GM18502 (cell line): ENCODE data around the gene WNT7A.
"Not testable (repeated sequence)": the region's sequence is repeated elsewhere in the genome, so short reads cannot be mapped to it uniquely, and the experiment has no call there.

ENCODE experiments used
- ATAC-seq: cut with Tn5 transposase; IDR thresholded peaks from one replicate; pipeline ENCODE4 v1.9.1; 2021; ENCODE audit warnings: mild to moderate bottlenecking; ENCODE audit not compliant: unreplicated experiment, poor library complexity

Gene WNT7A

DNA sequence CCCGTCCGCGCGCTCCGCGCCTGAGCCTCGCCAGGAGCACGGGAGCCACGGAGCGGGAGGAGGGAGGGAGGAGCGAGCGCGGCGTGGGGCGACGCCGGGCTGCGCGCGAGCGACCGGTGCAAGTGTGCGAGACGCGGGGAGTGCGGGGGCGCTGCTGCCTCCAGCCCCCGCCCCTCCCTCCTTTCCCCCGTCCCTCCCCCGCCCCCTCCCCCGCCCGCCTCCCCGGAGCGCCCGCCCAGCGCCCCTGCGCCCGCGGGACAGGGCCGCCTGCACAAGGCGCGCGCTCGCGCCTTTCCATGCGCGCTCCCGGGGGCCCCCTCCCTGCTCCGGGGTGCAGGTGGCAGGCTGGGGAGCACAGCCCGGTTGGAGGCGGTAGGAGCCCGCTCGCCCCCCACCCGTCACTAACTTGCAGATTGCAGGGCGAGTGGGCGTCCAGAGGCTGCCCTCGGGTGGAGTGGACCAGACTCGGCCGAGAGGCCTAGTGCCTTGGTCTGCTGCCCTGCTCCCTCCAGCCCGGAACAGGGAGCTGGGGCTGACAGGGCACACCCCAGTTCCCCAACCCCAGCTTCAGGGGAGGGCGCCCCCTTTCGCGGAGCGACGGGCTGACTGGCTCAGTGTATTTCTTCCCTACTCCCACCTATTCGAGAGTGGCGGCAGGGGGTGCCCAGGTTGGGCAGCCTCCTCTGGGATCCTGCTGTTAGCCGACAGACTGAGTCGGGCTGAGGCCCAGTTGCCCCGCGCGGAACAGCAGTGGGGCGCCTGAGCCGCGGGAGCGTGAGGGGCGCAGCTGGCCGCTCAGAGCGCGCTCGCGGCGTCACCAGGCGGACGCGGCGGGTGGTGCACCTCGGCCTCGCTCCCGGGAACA, at the start of gene WNT7A:
WNT7A (minus strand) TSS at position 126 of the 865 bp plus-strand sequence. CDS start 255 bp downstream, outside the sequence.
- no peak for ATAC-seq

DNA sequence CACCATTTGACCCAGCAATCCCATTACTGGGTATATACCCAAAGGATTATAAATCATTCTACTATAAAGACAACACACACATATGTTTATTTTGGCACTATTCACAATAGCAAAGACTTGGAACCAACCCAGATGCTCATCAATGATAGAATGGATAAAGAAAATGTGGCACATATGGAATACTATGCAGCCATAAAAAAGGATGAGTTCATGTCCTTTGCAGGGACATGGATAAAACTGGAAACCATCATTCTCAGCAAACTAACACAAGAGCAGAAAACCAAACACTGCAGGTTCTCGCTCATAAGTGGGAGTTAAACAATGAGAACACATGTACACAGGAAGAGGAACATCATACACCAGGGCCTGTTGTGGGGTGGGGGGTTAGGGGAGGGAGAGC, 48.9 kb upstream of the WNT7A start:
- not testable (repeated sequence) for ATAC-seq

DNA sequence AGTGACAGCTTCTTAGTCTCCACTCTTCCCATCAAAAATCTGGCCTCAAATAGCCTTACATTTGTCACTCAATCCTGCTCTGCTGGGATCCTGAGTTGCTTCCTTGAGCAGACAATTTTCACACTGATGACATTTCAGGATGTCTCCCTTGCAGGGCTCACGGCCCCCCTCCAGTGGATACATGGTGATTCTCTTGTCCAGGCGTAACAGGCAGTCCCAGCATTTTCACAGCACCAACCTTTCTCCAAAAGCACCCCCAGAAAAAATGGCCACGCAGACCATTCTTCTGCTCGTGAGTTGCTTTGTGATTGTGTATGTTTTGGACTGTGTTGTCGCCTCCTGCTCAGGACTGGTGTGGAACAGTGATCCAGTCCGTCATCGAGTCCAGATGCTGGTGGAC, 47.4 kb upstream of the WNT7A start:
- no peak for ATAC-seq

DNA sequence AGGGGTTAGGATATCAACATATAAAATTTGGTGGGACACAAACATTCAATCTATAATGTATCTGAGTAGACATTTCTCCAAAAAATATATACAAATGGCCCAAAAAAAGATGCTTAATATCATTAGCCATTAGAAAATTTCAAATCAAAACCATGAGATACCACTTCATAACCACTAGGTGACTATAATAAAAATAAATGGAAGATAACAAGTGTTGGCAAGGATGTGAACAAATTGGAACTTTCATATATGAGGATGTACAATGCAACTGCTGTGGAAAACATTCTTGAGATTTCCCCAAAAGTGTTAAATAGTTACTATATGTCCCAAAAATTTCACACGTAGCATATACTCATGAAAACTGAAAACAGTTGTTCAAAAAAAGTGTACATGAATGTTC, 36.5 kb upstream of the WNT7A start:
- ATAC-seq, result no peak

DNA sequence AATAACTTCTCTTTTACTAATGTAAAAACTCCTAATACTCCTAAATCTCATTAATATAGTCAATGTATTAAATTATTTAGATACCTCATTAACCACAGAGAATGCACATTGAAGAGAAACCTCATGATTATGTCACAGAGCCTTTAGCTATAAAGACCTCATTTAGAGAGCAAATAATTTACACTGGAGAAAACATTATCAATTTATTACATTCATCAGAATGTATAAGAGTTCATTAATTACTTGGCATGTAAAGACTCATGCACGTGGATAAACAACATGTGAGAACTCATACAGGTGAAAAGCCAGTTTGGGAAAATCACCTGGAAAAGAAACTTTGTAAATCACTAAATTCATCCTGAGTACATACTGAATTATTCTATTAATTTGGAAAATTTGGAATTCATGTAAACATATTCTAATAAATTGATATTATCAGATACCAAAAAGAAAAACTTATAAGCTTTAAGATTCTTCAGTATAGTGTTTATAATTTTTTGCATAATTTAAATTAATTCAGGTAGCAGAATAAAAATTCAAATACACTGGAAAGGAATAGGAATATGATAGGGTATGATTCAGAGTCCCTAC, 22.9 kb upstream of the WNT7A start:
- no peak for ATAC-seq

DNA sequence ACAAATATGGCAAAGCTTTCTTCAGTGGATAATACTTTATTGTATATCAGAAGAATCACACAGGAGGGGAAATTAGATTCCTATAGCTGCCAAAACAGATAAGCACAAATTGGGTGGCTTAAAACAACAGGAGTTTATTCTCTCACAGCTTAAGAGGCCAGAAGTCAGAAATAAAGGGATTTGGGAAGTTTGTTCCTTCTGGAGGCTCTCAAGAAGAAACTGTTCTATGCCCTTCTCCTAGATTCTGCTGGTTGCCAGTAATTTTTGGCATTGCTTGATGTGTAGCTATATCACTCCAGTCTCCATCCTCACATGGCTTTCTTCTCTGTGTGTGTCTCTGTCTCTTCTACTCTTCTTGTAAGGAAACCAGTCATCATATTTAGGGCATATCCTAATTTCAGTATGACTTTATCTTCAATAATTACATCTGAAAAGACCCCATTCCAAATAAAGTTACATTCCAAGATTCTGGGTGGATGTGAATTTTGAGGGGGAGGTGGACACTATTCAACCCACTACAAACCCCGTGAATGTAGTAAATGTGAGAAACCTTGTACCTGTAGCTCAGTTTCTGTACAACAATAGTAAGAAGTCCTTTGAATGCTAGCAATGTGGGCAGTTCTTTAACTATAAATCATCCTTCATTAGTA, 22.2 kb upstream of the WNT7A start:
- no peak for ATAC-seq

DNA sequence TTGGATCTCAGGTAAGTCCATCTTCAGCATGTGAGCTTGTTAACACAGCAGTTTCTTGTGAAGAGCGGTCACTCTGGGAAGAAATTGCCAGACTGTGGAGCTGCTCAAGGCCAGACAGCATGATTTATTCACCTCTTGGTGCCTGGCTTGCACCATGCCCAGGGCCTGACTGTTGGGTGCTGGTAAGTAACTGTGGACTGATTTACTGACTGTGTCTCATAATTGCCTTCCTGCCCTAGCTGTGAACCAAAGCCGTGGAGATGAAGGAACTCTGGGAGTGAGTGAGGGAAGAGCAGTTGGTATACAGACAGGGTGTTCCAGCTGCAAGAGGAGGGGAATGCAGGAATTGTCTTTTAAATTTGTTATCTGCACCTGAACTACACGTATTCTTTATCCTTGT, 18.5 kb upstream of the WNT7A start:
- no peak for ATAC-seq

DNA sequence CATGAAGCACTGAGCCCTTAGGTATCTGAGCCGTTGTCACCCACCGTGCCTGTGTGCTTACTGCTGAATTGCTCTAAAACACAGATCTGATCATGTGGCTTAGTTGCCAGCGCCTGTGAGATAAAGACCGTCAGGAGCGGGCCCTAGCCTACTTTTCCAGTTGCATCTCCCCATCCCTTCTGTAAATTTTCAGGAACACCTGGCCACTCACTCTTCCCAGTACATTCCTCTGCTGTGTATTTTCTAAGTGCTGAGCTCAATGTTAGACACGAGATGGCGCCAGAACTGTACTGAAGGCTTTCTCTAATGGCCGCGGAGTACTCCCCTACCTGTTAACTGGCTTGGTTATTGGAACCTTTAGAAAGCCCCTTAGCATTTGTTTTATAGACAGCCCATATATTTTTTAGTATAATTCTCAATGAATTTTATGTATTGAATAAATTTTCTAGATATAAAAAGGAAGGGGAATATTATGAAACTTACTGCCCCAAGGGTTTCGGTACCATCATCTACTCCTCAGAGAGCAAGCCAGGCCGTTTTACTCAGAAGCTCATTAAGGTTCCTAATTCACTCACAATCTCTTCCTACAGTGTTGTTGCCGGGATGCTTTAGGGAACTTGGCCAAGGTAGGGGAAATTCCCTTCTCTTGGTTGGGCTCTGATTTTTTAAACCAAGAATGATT, 16.7 kb upstream of the WNT7A start:
- peak; percentile 44 for ATAC-seq

DNA sequence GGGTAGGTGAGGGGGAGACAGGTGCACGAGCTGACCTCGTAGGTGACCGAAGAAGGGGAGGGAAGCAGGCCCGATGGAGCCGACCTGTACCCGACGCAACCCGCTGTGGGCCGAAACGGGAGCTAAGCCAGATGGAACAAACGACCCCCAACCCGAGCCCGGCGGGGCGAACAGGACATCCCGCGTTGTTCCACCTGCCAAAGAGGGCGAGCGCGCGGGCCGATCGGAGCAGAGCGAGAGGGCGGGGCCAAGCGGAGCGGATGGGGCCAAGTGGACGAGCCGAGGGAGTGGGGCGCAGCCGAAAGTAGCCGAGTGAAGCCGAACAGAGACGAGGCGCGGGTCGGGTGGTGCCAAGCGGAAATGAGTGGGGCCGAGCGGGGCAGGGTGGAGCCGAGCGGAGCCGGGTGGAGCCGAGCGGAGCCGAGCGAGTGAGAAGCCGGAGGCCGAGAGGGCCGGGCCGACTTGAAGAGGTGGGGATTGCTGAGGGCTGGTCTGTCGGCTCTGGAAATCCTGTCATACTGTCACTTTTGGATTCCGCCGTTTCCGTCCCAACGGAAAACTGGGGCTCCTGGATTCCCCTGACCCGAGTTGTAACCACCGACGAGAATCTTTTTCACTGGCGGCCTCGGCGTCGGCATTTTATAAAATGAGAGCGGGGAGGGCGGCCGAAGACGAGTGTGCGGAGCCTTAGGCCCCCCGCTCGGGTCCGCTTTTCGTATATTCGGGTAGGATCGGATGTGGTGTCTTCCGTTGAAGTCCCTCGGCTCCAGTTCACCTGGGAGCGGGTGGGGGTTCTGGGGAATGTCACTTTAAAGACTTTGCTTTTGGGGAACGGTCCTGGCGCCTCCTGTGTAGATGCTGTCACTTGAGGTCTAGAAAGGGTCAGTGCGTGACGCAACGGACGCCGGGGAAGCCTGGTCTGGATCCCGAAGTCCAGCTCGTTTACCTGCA, 15.6 kb upstream of the WNT7A start:
- ATAC-seq, result peak; percentile 98

DNA sequence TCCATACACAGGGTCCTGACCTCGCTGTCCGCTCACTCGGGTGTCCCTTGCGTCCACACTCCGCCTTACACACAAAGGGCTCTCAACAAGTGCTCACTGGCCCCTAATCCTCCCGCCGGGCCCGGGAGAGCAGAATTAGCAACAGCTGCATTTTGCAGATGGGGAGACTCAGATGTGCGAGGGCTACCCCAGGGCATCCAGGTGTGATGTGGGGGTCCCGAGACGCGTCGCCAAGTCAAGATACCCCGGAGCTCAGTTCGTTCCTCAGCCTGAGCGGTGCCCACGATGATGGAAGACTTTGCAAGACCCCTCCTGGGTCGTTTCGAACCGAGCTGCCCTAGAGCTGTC, 14.9 kb upstream of the WNT7A start:
- no peak for ATAC-seq

DNA sequence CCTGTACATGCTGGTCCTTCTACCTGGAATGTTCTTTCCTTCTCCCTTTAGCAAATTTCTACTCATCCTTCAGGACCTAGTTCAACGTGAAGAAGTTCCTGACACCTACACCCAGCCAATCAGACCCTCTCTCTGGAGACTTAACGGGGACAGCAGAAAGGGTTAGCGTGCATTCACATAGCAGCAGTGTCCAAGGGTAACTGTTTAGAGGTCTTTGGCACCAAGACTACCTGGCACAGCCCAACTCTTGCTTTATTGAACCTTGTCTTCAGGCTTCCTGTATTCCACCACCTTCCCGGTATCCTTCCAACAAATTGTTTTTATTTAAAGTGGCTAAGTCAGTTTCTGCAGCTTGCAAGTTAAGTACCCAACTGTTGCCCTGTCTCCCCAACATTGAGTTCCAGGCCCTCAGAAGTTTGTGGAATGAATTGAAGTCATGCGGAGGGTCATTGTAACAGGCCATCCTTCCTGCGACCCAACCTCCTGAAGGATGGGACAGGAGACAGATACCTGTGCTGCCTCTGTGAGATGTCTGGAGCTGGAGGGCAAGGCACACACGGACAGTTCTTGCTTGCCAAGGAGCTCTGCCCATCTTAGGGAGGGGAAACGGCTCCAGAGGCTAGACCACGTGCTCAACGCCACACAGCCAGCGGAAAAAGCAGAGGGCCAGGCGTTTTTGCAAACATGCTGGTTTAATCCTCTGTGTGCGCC, 14.4 kb upstream of the WNT7A start:
- no peak for ATAC-seq

DNA sequence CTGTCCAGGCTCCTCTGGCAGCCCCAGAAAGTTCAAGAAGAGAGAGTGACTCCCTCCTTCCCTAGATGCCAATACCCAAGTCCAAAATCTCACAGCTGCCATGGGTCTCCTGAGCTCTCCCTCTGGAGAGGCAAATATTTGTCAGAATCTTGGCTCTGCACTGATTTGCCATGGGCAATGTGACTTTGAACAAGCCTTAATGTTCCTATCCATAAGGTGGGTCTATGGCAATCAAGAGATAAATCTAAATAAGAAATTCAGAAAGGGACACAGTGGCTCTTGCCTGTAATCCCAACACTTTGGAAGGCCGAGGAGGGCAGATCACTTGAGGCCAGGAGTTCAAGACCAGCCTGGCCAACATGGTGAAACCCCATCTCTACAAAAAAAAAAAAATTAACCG, 12.4 kb upstream of the WNT7A start:
- no peak for ATAC-seq

DNA sequence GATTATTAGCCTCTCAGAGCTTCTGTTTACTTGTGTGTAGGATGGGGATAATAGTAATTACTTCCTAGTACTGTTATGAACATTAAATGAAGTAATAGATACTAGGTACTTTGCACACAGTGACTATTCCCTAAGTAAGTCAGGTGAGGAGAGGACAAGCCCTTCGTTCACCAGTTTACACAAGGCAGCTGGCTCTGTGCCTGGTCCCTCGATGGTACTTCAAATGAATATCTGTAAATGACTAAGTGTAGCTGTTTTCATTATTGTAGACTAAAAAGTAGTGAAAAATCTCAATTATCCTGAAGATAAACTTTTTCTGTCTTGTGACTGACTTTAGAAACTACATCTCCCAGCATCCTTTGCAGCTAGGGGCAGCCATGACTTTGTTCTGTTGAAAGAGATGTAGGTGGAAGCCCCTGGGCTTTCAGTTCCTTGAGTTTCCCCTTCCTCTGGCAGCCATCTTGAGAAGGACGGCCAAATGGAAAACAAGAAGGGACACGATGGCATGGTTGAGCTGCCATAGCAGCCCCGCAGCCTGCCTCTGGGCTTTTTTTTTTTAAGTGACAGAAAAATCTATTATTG, 11.7 kb upstream of the WNT7A start:
- ATAC-seq, result no peak

DNA sequence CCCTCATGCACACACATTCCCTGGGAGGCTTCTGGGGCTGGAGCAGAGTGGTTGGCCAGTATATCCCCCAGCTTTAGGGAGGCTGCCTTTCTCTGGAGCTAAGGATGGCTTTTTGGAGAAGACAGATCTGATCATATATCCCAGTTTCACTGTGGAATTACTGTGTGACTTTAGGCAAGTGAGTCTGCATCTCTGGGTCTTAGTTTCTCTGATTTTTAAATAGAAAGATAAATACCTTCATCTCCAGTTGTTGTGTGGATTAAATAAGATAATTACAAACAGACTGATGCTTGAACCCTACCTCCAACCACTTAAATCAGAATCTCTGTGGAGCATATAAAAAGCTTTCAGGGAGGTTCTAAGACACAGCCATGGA, 11.1 kb upstream of the WNT7A start:
- no peak for ATAC-seq

DNA sequence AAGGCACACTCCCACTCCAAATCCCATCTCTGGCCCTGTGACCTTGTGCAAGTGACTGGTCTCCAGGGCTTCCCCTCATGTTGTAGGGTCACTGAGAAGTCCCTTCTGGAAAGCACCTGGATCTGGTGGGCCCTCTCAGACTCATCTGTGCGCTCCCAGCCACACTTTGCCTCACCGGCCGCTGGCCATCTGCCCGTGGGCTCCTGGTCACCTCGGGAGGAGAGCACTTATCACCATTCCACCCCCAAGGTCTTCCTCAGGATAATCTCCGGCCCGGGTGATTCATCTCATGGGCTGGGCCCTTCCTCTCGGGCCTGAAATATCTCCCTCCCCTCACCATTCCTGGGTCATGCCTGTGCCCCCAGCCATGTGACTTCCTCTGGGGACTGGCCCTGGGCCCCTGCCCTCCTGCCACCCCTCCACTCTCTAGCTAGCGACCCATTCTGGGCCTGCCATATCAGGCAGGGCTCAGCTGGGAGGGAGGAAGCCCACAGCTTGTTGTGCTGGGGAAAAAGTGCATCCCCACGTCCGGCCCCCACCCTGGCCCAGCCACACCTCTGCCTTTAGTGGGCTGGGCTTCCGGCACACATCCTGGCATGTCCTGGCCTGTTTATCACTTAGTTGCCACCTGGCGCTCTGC, 10.6 kb upstream of the WNT7A start:
- no peak for ATAC-seq

DNA sequence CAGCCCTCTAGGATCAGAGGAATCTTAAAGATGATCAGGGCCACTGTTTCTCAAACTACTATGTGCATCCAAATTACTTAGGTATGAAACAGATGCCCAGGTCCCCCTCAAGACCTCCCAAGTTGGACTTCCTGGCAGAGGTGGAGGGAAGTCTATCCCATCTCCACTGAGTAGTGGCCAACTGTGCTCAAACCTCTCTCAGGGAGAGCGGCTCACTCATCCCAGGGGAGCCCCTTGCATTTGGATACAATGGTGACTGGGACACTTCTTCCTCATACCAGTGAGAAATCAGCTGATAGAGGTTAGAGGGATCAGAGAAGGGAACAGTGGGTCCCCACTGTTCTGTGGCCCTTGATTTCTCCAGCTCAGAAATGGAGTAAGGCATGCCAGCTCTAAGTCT, 8.7 kb upstream of the WNT7A start:
- no peak for ATAC-seq

DNA sequence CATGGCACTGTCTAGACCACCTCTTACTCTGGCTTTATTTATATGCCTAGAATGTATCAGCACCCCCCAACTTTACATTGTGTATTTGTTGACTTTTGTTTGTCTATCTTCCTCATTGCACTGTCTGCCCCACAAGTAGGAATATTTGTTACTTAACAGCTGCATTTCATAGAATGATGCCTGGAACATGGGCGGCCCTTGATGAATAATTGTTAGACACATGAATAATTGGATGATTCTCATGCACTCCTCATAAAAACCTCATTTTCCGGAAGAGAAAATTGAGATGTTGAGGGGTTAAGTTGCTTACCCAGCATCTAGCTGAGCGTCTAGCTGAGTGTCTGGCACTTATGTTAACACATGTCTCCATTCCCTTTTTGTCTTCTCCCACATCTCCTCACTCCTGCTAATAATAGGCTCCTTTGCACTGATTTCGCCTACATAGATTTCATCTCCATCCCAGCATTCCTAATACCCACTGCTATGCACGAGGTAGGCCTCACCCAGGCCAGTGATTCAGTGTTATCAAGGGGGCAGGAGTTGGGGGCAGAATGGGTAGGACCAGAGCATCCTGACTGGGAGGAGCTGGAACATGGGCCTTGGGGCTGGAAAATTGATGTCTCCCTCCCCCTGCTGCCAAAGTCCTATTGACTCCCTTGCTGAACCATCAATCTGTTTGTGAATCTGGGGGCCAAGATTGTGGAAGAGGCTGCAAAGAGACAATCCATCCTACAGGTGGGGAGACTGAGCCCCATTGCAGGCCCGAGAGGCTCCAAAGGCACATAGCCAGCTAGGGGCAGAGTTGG, 7.8 kb upstream of the WNT7A start:
- ATAC-seq, result no peak
